C4-2B (cell line): ENCODE results near the gene CEP290.

ENCODE experiments used
- H3K27ac ChIP-seq: fragments of 450-650 bp; 2 replicates; pipeline ENCODE4 v1.5.1; 2017
- ZFX ChIP-seq: fragments of 450-650 bp; IDR thresholded peaks from 2 replicates; pipeline ENCODE4 v1.6.1; 2017
- TF ChIP-seq, protein P1 (sequence below): fragments of 450-650 bp; conservative IDR thresholded peaks from 2 replicates; pipeline ENCODE4 v1.5.1; 2017; ENCODE audit warnings: mild to moderate bottlenecking

The CEP290 gene

DNA sequence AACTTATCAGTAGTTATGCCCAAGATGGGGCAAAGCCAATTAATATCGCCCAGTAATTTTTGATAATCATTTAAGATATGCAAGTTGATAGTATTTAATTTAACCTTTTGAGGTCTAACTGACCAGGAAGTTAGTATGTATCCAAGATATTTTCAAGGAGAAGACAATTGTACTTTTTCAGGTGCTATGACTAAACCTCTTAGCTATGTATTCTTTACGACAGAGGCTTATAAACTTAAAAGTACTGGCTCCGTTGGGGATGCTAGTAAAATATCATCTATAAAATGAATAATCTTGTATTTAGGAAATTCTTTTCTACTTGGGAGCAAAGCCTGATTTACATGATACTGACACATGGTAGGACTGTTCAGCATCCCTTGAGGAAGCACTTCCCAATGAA lies 40.5 kb upstream of the CEP290 start:
- TF ChIP-seq ZFX, result no peak
- TF ChIP-seq, protein P1, sequence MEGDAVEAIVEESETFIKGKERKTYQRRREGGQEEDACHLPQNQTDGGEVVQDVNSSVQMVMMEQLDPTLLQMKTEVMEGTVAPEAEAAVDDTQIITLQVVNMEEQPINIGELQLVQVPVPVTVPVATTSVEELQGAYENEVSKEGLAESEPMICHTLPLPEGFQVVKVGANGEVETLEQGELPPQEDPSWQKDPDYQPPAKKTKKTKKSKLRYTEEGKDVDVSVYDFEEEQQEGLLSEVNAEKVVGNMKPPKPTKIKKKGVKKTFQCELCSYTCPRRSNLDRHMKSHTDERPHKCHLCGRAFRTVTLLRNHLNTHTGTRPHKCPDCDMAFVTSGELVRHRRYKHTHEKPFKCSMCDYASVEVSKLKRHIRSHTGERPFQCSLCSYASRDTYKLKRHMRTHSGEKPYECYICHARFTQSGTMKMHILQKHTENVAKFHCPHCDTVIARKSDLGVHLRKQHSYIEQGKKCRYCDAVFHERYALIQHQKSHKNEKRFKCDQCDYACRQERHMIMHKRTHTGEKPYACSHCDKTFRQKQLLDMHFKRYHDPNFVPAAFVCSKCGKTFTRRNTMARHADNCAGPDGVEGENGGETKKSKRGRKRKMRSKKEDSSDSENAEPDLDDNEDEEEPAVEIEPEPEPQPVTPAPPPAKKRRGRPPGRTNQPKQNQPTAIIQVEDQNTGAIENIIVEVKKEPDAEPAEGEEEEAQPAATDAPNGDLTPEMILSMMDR, result no peak
- no peak overlapping the region for H3K27ac ChIP-seq

DNA sequence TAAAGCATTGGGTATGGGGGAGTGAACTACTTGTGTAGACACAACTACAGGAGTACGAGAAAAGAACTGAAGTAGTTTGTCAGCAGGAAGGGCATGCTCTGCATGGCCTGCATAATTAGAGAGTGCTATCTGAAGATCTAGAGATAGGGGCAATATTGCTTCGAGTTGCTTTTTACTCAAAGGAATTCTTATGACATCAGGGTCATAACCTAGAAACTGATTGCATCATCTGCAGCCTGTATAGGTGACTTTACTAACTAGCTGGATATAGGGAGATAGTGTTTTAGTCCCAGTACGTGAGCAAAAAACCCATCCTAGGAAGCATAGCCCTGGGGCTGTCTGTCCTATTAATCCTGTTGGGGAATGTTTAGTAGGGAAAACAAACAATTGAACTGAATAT lies 40.0 kb upstream of the CEP290 start:
- H3K27ac ChIP-seq, result no peak overlapping the region
- TF ChIP-seq, protein P1, result no peak
- no peak for TF ChIP-seq ZFX

DNA sequence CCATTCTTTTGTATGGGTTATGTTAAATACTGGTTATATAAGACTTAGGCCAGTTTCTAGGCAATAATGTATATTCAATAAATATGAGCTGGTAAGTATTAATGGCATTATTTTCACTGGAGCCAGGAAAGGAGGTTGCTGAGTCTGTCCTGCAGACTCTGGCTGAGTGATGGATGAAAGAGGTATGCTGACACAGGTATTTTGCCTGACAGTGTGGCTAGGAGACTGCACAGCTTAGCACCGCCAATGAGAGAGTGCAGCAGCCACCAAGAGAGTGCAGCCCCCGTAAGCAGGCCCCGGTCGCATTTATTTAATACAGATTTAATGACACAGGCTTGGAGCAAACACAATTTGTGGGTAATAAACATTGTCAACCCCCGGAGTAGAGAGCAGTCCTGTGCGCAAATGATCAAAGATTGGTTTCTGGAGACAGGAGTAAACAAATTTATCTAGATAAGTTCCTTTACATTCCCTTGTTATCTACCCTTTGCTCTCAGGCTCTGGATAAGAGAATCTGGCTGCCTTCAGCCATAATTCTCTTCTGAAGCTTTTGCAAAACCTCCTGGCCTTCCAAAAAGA lies 37.6 kb upstream of the CEP290 start:
- TF ChIP-seq, protein P1, result no peak
- TF ChIP-seq ZFX, result no peak
- no peak overlapping the region for H3K27ac ChIP-seq

DNA sequence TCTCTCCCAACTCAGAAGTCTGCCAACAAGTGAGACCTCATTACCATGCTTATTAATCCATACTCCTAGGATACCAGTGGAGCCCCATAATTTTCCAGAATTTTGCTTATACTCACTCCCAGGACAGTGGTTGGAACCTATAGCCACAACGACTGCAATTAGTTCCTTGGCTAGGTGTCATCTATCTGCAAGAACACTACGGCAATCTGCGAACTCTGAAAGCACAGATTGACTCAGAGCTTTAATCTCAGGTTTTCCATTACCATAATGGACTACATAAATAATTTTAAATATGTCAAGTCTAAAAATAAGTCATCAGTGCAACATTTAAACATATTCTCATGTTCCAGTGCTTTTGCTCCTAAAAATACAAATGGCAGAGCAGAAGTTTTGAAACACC lies 33.7 kb upstream of the CEP290 start:
- no peak overlapping the region for H3K27ac ChIP-seq

DNA sequence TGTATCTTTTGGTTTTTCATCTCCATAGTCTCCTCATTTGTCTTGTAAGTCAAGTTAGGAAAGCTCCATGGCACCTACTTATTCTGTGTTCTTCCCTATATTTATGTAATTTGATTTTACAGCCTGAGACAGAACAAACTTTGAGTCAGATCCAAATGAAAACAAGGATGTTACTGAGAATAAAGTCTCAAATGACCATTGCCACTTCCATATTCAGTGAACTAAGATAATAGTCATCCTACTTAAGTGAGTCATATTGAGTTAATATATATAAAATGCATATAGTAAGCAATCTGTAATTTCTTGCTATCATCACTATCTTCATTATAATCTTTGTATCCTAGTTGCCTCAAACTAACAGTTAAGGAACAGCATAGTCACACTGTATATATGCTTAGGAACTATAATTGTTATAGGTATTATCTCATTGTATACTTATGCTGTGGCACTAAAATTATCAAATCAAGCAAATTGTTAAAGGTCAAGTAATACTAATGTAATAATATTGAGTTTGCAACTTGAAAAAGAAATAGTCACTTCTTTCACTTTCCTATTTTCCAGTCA lies 31.0 kb upstream of the CEP290 start:
- no peak overlapping the region for H3K27ac ChIP-seq
- no peak for TF ChIP-seq ZFX
- TF ChIP-seq, protein P1, result no peak

More for the DNA sequence above, 33.7 kb upstream of the CEP290 start:
- TF ChIP-seq, protein P1, result no peak
- TF ChIP-seq ZFX, result no peak

DNA sequence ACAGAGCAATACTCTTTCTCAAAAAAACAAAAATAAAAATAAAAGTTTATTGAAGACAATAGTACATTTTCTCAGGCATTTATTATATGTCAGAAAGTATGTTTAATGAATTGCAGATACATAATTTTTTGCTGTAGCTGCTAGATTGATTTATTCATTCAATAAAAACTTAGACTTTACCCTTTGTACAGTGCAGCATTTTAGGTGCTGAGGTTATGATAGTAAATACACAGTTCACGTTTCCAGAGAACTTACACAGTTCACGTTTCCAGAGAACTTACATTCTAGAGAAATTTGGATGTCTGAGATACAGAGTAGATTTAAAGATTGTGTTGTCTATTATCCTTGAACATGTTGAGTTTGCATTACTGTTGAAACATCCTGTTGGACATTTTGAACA lies 25.5 kb upstream of the CEP290 start:
- TF ChIP-seq, protein P1, result no peak
- no peak for TF ChIP-seq ZFX
- no peak overlapping the region for H3K27ac ChIP-seq

DNA sequence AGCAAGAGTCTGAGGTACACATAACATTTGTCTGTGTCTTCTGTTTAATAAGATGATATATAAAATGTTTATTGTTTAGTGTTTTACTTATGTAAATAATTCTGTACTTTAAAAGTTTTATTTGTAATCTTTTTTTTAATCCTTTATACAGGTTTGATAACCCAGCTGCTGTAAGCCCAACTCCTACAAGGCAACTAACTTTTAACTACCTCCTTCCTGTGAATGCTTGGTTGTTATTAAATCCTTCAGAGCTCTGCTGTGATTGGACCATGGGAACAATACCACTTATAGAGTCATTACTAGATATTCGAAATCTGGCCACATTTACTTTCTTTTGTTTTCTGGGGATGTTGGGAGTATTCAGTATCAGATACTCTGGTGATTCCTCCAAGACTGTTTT lies 24.3 kb upstream of the CEP290 start:
- TF ChIP-seq, protein P1, result no peak
- TF ChIP-seq ZFX, result no peak
- no peak overlapping the region for H3K27ac ChIP-seq
